WTC11 (cell line): ENCODE data around the gene HSPB6.

ENCODE experiments used
- CREM ChIP-seq: sonication (generic); formaldehyde crosslinking; IDR thresholded peaks from 2 replicates; pipeline ENCODE4 v1.8.1; 2022; ENCODE audit warnings: mild to moderate bottlenecking, missing genetic modification reagents, moderate library complexity
- ESRRA ChIP-seq: sonication (generic); formaldehyde crosslinking; IDR thresholded peaks from 2 replicates; pipeline ENCODE4 v1.8.1; 2022; ENCODE audit warnings: mild to moderate bottlenecking, missing genetic modification reagents, borderline replicate concordance
- ETV6 ChIP-seq: sonication (generic); formaldehyde crosslinking; IDR thresholded peaks from 2 replicates; pipeline ENCODE4 v1.8.1; 2022; ENCODE audit warnings: mild to moderate bottlenecking, missing genetic modification reagents
- USF2 ChIP-seq: sonication (generic); formaldehyde crosslinking; IDR thresholded peaks from 2 replicates; pipeline ENCODE4 v1.8.1; 2023; ENCODE audit warnings: mild to moderate bottlenecking, missing genetic modification reagents, moderate library complexity
- ZNF232 ChIP-seq: sonication (generic); formaldehyde crosslinking; IDR thresholded peaks from 2 replicates; pipeline ENCODE4 v1.8.0; 2022; ENCODE audit warnings: mild to moderate bottlenecking, missing genetic modification reagents
- TF ChIP-seq, protein P1 (sequence below): fragments of 200-600 bp; IDR thresholded peaks from 2 replicates; pipeline ENCODE4 v1.8.0; 2022; ENCODE audit warnings: antibody characterized with exemption

GRCh38 chr19:35710784-35711723, 45.8 kb downstream of the HSPB6 start:
- TF ChIP-seq ESRRA, result no peak
- TF ChIP-seq, protein P1, sequence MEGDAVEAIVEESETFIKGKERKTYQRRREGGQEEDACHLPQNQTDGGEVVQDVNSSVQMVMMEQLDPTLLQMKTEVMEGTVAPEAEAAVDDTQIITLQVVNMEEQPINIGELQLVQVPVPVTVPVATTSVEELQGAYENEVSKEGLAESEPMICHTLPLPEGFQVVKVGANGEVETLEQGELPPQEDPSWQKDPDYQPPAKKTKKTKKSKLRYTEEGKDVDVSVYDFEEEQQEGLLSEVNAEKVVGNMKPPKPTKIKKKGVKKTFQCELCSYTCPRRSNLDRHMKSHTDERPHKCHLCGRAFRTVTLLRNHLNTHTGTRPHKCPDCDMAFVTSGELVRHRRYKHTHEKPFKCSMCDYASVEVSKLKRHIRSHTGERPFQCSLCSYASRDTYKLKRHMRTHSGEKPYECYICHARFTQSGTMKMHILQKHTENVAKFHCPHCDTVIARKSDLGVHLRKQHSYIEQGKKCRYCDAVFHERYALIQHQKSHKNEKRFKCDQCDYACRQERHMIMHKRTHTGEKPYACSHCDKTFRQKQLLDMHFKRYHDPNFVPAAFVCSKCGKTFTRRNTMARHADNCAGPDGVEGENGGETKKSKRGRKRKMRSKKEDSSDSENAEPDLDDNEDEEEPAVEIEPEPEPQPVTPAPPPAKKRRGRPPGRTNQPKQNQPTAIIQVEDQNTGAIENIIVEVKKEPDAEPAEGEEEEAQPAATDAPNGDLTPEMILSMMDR, result no peak
- TF ChIP-seq CREM (CRISPR knock-in tag), result no peak
- no peak for TF ChIP-seq ETV6
- no peak for TF ChIP-seq ZNF232 (CRISPR knock-in tag)
- no peak for TF ChIP-seq USF2 (CRISPR knock-in tag)
